AG04449 (cell line): ENCODE data around the gene KRT16.

ENCODE experiments used
- CTCF ChIA-PET: fragments of 350-600 bp; formaldehyde crosslinking; extraction: SDS; loops from one replicate; lab custom pipeline; 2021; ENCODE audit warnings: antibody characterized with exemption; lab: Yijun Ruan, JAX
- POLR2A ChIA-PET: fragments of 400-600, 350-600 bp; formaldehyde crosslinking; extraction: SDS; loops from one replicate; lab custom pipeline; 2020; ENCODE audit warnings: antibody characterized with exemption, inconsistent platforms; lab: Yijun Ruan, JAX
- DNase-seq: peaks from one replicate; pipeline ENCODE4 v3.0.0-alpha.2; 2010; ENCODE audit warnings: low read depth, low spot score
- H3K4me3 ChIP-seq: 2 replicates; pipeline ENCODE4 v1.5.1; 2011; ENCODE audit warnings: low read depth, mild to moderate bottlenecking, control low read depth, low read length
- CTCF ChIP-seq: IDR thresholded peaks from one replicate; pipeline ENCODE4 v1.5.1; 2011; ENCODE audit warnings: mild to moderate bottlenecking, moderate library complexity, low read length, control low read depth, inconsistent platforms; ENCODE audit not compliant: insufficient read depth; ENCODE audit errors: missing control alignments

The KRT16 gene

DNA sequence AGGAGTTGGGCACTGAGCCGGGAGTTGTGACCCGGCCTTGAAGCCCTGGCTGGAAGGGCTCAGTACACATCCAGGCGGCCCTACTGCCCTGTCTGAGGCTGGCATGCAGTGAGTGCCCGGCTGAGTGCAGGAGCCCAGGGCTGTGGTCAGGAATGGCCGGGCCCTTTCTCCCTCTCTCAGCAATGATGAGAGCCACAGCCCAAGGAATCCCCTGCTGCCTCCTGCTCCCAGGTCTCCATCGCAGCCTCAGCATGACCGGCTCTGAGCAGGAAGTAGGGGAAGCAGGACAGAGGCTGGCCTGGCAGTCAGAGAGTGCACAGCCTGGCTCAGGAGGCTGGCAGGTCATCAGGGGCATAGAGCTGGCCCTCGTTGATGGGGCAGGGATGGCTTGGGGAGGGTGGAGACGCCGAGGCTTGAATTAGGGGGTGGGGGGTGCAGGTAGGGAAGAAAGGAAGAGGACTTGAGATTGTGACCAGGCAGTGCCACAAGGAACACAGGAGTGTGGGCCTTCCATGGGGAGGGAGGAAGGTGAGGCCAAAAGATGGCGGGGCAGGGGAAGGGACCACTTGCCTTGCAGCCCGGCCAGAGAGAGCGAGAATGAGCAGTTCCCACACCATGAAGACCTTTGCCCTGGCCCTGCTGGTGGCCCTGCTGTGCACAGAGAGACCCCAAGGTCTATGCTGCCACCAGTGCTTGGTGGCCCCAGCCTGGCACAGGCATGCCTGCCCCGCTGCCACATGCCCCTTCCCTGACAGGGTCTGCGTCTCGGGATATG is 43.9 kb upstream of the KRT16 start:
- POLR2A ChIA-PET: no interaction called here
- no peak for DNase-seq
- TF ChIP-seq CTCF: no peak
- CTCF ChIA-PET: interaction anchor here (1.4 to 19.8 kb wide), 3 partner anchors 8 to 107 kb away, joined by 3 to 536 read pairs (median 29); no protein-coding TSS in a partner anchor
- H3K4me3 ChIP-seq: no peak overlapping the region

DNA sequence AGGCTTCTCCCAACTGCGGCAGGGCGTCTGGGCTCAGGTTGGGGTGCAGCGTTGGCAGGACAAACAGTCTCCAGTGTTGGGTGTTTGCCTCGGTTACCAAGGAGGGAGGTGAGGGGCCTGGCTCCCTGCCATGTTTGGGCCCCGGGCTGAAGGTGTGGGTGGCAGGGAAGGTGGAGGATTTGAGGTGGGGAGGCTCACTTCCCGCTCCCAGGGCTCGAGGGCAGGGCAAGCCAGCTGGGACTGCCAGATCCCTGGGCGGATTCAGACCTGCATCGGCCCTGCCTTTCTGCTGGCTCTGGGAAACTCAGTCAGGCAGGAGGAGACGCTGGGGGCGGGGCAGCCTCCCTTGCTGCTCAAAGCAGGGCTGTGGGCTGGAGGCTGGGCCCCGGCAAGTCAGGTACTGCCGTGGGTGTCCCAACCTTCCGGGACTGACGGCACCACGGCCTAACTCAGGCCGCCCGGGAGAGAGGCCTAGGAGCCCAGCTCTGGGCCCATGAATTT is 43.1 kb upstream of the KRT16 start:
- no peak overlapping the region for H3K4me3 ChIP-seq
- DNase-seq: no peak
- TF ChIP-seq CTCF: no peak
- ChIA-PET CTCF (interaction anchor here (1.4 to 19.8 kb wide), 3 partner anchors 8 to 106 kb away, joined by 3 to 536 read pairs (median 29); no protein-coding TSS in a partner anchor), POLR2A (no interaction called here)

- ChIA-PET CTCF (interaction anchor here (1.0 to 19.8 kb wide), 5 partner anchors 9 to 105 kb away, joined by 3 to 554 read pairs (median 29); no protein-coding TSS in a partner anchor), POLR2A (no interaction called here)
- no peak overlapping the region for H3K4me3 ChIP-seq
- no peak for TF ChIP-seq CTCF
- DNase-seq: no peak
These were observed 42.4 kb upstream of the KRT16 start for GRCh38 chr17:41654678-41655607.

GRCh38 chr17:41653892-41654677 is 41.5 kb upstream of the KRT16 start:
- ChIA-PET POLR2A (no interaction called here), CTCF (interaction anchor here (1.0 to 19.8 kb wide), 4 partner anchors 10 to 100 kb away, joined by 3 to 554 read pairs (median 270); no protein-coding TSS in a partner anchor)
- TF ChIP-seq CTCF: no peak
- H3K4me3 ChIP-seq: no peak overlapping the region
- no peak for DNase-seq

DNA sequence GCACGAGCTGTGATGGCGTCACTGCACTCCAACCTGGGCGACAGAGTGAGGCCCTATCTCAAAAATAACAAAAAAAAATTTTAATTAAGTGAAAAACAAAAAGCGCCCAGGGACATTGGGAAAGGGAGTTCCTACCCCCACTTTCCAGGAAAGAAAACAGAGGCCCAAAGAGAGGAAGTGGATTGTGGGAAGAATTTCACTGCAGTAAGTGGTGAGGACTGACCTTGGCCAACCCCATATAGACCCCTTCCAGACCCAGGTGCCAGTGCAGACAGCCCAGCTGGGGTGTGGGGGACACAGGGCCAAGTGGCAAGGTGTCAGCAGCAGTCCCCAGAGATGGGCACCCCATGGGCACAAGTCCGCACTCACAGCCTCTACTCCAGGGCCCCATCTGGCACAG is 40.9 kb upstream of the KRT16 start:
- ChIA-PET POLR2A (no interaction called here), CTCF (interaction anchor here (1.0 to 19.8 kb wide), 3 partner anchors 11 to 100 kb away, joined by 3 to 554 read pairs (median 536); no protein-coding TSS in a partner anchor)
- no peak for TF ChIP-seq CTCF
- no peak for DNase-seq
- no peak overlapping the region for H3K4me3 ChIP-seq
